WTC11 (cell line): Measurements from ENCODE around the gene ZBTB11. TPM values are rescaled to one million over a fixed set of nuclear protein-coding genes. Genes with fewer than 3 reads are reported as not detected.
"Not testable (repeated sequence)": the region's sequence is repeated elsewhere in the genome, so short reads cannot be mapped to it uniquely, and the experiment has no call there.

Source experiments
- ATAC-seq: fragments of 200-7000 bp; cut with Tn5 transposase; 2 replicates; pipeline ENCODE4 v1.10.0; 2021; ENCODE audit warnings: mild to moderate bottlenecking, moderate library complexity
- CTCF ChIA-PET: fragments of 300-600 bp; sonication (Branson Sonifier 250); formaldehyde crosslinking; loops from one replicate; lab custom pipeline; 2021; ENCODE audit warnings: antibody characterized with exemption; lab: Charles Lee
- POLR2A ChIA-PET: fragments of 350-600 bp; sonication (Branson Sonifier 250); formaldehyde crosslinking; loops from one replicate; lab custom pipeline; 2021; ENCODE audit warnings: antibody characterized with exemption; lab: Charles Lee
- DNase-seq: peaks from one replicate; pipeline ENCODE4 v3.0.0; 2021; ENCODE audit warnings: low spot score
- H3K27ac Mint-ChIP-seq: 2 replicates; pipeline ENCODE4 v1.8.0; 2021; ENCODE audit warnings: mixed read lengths
- H3K27me3 Mint-ChIP-seq: 2 replicates; pipeline ENCODE4 v1.8.0; 2021; ENCODE audit warnings: low read depth, mild to moderate bottlenecking, moderate library complexity, mixed read lengths
- H3K36me3 Mint-ChIP-seq: 2 replicates; pipeline ENCODE4 v1.8.0; 2021; ENCODE audit warnings: mixed read lengths
- H3K4me1 Mint-ChIP-seq: 2 replicates; pipeline ENCODE4 v1.8.0; 2022; ENCODE audit warnings: mixed read lengths
- H3K4me3 Mint-ChIP-seq: 2 replicates; pipeline ENCODE4 v1.8.0; 2021; ENCODE audit warnings: mild to moderate bottlenecking, moderate library complexity, mixed read lengths
- H3K9me3 Mint-ChIP-seq: 2 replicates; pipeline ENCODE4 v1.8.0; 2021; ENCODE audit warnings: mixed read lengths
- ARID4B ChIP-seq: sonication (generic); formaldehyde crosslinking; IDR thresholded peaks from 2 replicates; pipeline ENCODE4 v1.8.0; 2023; ENCODE audit warnings: missing genetic modification reagents, mild to moderate bottlenecking, borderline replicate concordance
- E2F1 ChIP-seq: sonication (generic); formaldehyde crosslinking; IDR thresholded peaks from 2 replicates; pipeline ENCODE4 v1.8.0; 2022; ENCODE audit warnings: mild to moderate bottlenecking, missing genetic modification reagents
- E2F5 ChIP-seq: sonication (generic); formaldehyde crosslinking; IDR thresholded peaks from 2 replicates; pipeline ENCODE4 v1.8.1; 2022; ENCODE audit warnings: mild to moderate bottlenecking, moderate library complexity, missing genetic modification reagents
- FOXJ3 ChIP-seq: sonication (generic); formaldehyde crosslinking; IDR thresholded peaks from 2 replicates; pipeline ENCODE4 v1.9.0; 2021; ENCODE audit warnings: missing genetic modification reagents, mild to moderate bottlenecking, borderline replicate concordance
- FOXK1 ChIP-seq: sonication (generic); formaldehyde crosslinking; IDR thresholded peaks from 2 replicates; pipeline ENCODE4 v1.8.0; 2022; ENCODE audit warnings: mild to moderate bottlenecking, moderate library complexity, missing genetic modification reagents
- FOXP4 ChIP-seq: sonication (generic); formaldehyde crosslinking; IDR thresholded peaks from 2 replicates; pipeline ENCODE4 v1.8.0; 2022; ENCODE audit warnings: mild to moderate bottlenecking, missing genetic modification reagents
- MYBL2 ChIP-seq: sonication (generic); formaldehyde crosslinking; IDR thresholded peaks from 2 replicates; pipeline ENCODE4 v1.8.1; 2023; ENCODE audit warnings: mild to moderate bottlenecking, moderate library complexity, missing genetic modification reagents
- NFATC4 ChIP-seq: fragments of 250-450 bp; sonication (Bioruptor Pico); IDR thresholded peaks from 2 replicates; pipeline ENCODE4 v1.9.0; 2021; ENCODE audit warnings: mild to moderate bottlenecking
- NFYB ChIP-seq: sonication (generic); formaldehyde crosslinking; conservative IDR thresholded peaks from 2 replicates; pipeline ENCODE4 v1.8.0; 2022; ENCODE audit warnings: low read depth, missing genetic modification reagents
- NR2C2 ChIP-seq: sonication (generic); formaldehyde crosslinking; IDR thresholded peaks from 2 replicates; pipeline ENCODE4 v1.8.0; 2022; ENCODE audit warnings: mild to moderate bottlenecking, missing genetic modification reagents
- PRRX2 ChIP-seq: fragments of 250-450 bp; sonication (Bioruptor Pico); IDR thresholded peaks from 2 replicates; pipeline ENCODE4 v1.8.0; 2021; ENCODE audit warnings: mild to moderate bottlenecking
- SOX15 ChIP-seq: fragments of 250-450 bp; sonication (Bioruptor Pico); IDR thresholded peaks from 2 replicates; pipeline ENCODE4 v1.9.0; 2021; ENCODE audit warnings: mild to moderate bottlenecking
- STAT6 ChIP-seq: sonication (generic); formaldehyde crosslinking; conservative IDR thresholded peaks from 2 replicates; pipeline ENCODE4 v1.8.1; 2023; ENCODE audit warnings: mild to moderate bottlenecking, low read depth, missing genetic modification reagents, moderate library complexity
- TEAD4 ChIP-seq: sonication (generic); formaldehyde crosslinking; IDR thresholded peaks from 2 replicates; pipeline ENCODE4 v1.8.0; 2022; ENCODE audit warnings: mild to moderate bottlenecking, missing genetic modification reagents
- TP53 ChIP-seq: sonication (generic); formaldehyde crosslinking; IDR thresholded peaks from 2 replicates; pipeline ENCODE4 v1.8.1; 2023; ENCODE audit warnings: mild to moderate bottlenecking, missing genetic modification reagents
- ZNF121 ChIP-seq: sonication (generic); formaldehyde crosslinking; IDR thresholded peaks from 2 replicates; pipeline ENCODE4 v1.8.0; 2023; ENCODE audit warnings: missing genetic modification reagents
- ZNF232 ChIP-seq: sonication (generic); formaldehyde crosslinking; IDR thresholded peaks from 2 replicates; pipeline ENCODE4 v1.8.0; 2022; ENCODE audit warnings: mild to moderate bottlenecking, missing genetic modification reagents
- ZNF263 ChIP-seq: sonication (generic); formaldehyde crosslinking; IDR thresholded peaks from 2 replicates; pipeline ENCODE4 v1.8.1; 2022; ENCODE audit warnings: low read depth, mild to moderate bottlenecking, moderate library complexity, missing genetic modification reagents
- ZNF425 ChIP-seq: fragments of 250-450 bp; sonication (Bioruptor Pico); conservative IDR thresholded peaks from 2 replicates; pipeline ENCODE4 v1.9.0; 2021; ENCODE audit warnings: mild to moderate bottlenecking
- total RNA-seq: library from RNA; stranded (reverse); gene quantifications from 3 replicates; pipeline ENCODE4 v1.2.3, GENCODE V29; 2021

Gene ZBTB11
- total RNA-seq, 1 experiment from 2014 or later = 13.5 TPM

GRCh38 chr3:101632586-101632985 lies 44.3 kb downstream of the ZBTB11 start (continued):
- TF ChIP-seq ZNF263 (no peak), E2F1 (no peak)
- TF ChIP-seq, all 79 proteins: peak for 0

- H3K27ac Mint-ChIP-seq, H3K4me1 Mint-ChIP-seq: not testable (repeated sequence)
- CTCF ChIA-PET = interaction anchor here (0.6 to 1.8 kb wide), 4 partner anchors 11 to 411 kb away, joined by 3 to 8 read pairs (median 4); partner anchors contain the start of gene PCNP
Measured at GRCh38 chr3:101631959-101632358, 45.0 kb downstream of the ZBTB11 start.

GRCh38 chr3:101631098-101631796 lies 45.7 kb downstream of the ZBTB11 start:
- H3K27me3 Mint-ChIP-seq = no peaks in the 10 kb centered on the region
- DNase-seq (no peak), ATAC-seq (no peak)
- H3K9me3 Mint-ChIP-seq = no peaks in the 10 kb centered on the region
- H3K36me3 Mint-ChIP-seq = no peaks in the 10 kb centered on the region
- ChIA-PET CTCF (interaction anchor here (0.6 to 1.8 kb wide), 4 partner anchors 11 to 410 kb away, joined by 3 to 8 read pairs (median 4); partner anchors contain the start of gene PCNP), POLR2A (interaction anchor here (0.6 kb wide), 1 partner anchor 62 kb away, joined by 3 read pairs; no protein-coding TSS in a partner anchor)
- peaks cover 4% of the 10 kb centered on the region for H3K4me1 Mint-ChIP-seq
- no peak overlapping the region for H3K27ac Mint-ChIP-seq
- H3K4me3 Mint-ChIP-seq = no peak overlapping the region
- no peak for TF ChIP-seq STAT6 (CRISPR knock-in tag)
- no peak for TF ChIP-seq ARID4B (CRISPR knock-in tag)
- TF ChIP-seq E2F5 (CRISPR knock-in tag) = no peak
- no peak for TF ChIP-seq SOX15
- no peak for TF ChIP-seq ZNF232 (CRISPR knock-in tag)
- no peak for TF ChIP-seq PRRX2
- no peak for TF ChIP-seq FOXJ3 (CRISPR knock-in tag)
- TF ChIP-seq ZNF425 (CRISPR knock-in tag) = no peak
- no peak for TF ChIP-seq MYBL2
- TF ChIP-seq FOXP4 = no peak
- TF ChIP-seq TP53 = no peak
- TF ChIP-seq NFYB (CRISPR knock-in tag) = no peak
- TF ChIP-seq ZNF121 (CRISPR knock-in tag) = no peak
- TF ChIP-seq TEAD4 (CRISPR knock-in tag) = no peak
- no peak for TF ChIP-seq FOXK1
- no peak for TF ChIP-seq NFATC4
- TF ChIP-seq NR2C2 (CRISPR knock-in tag) = no peak

More at GRCh38 chr3:101631959-101632358, 45.0 kb downstream of the ZBTB11 start:
- POLR2A ChIA-PET, DNase-seq, ATAC-seq, H3K27me3 Mint-ChIP-seq, H3K4me3 Mint-ChIP-seq, H3K36me3 Mint-ChIP-seq, H3K9me3 Mint-ChIP-seq: not testable (repeated sequence)
